ENCODE data around the gene ERCC1. TPM values are rescaled to one million over a fixed set of nuclear protein-coding genes. Genes with fewer than 3 reads are reported as not detected.

ERCC1 gene
- total RNA-seq = 73.5 and 82.0 TPM in 2 replicates

GRCh38 chr19:45423589-45424190 is at the start of gene ERCC1:
ERCC1 (minus strand) TSS chr19:45423917; CDS start chr19:45423374, 543 bp downstream.

GRCh38 chr19:45467456-45468158 is 43.9 kb upstream of the ERCC1 start, which contains the start of gene FOSB:
FOSB (plus strand) TSS chr19:45467996; CDS start chr19:45468587, 591 bp downstream.

GRCh38 chr19:45406226-45407090 is 17.3 kb downstream of the ERCC1 start, which contains the start of gene POLR1G:
POLR1G (plus strand) TSS chr19:45406644; CDS start chr19:45406697, 53 bp downstream.

GRCh38 chr19:45404557-45405434 is 18.9 kb downstream of the ERCC1 start, which contains the start of gene PPP1R13L:
PPP1R13L (minus strand) TSS chr19:45405069; CDS start chr19:45398318, 6,751 bp downstream.

GRCh38 chr19:45370410-45371204 is 53.1 kb downstream of the ERCC1 start, which contains the start of gene ERCC2:
ERCC2 (minus strand) TSS chr19:45370573; CDS start chr19:45370540, 33 bp downstream.

Other genes with a start within 250 kb of the ERCC1 start
- 29.1 and 33.0 TPM in 2 replicates for gene TRAPPC6A, start 245.7 kb downstream of the ERCC1 start, total RNA-seq
- 10.3 and 15.3 TPM in 2 replicates for gene BLOC1S3, start 245.1 kb downstream of the ERCC1 start, total RNA-seq
- gene EXOC3L2, start 178.5 kb downstream of the ERCC1 start, total RNA-seq = 1.0 and 2.0 TPM in 2 replicates
- 23.2 and 36.3 TPM in 2 replicates for gene MARK4, start 172.6 kb downstream of the ERCC1 start, total RNA-seq
- 0.35 and 4.2 TPM in 2 replicates for gene CKM, start 101.0 kb downstream of the ERCC1 start, total RNA-seq
- gene KLC3, start 83.2 kb downstream of the ERCC1 start, total RNA-seq = not detected in 2 replicates
- 15.0 and 24.5 TPM in 2 replicates for gene ERCC2, start 53.3 kb downstream of the ERCC1 start, total RNA-seq
- 4.8 and 7.8 TPM in 2 replicates for gene PPP1R13L, start 18.8 kb downstream of the ERCC1 start, total RNA-seq
- 2.9 and 9.3 TPM in 2 replicates for gene POLR1G, start 17.3 kb downstream of the ERCC1 start, total RNA-seq
- gene FOSB, start 44.1 kb upstream of the ERCC1 start, total RNA-seq = 14.2 and 53.7 TPM in 2 replicates
- gene RTN2, start 73.1 kb upstream of the ERCC1 start, total RNA-seq = 18.8 and 21.1 TPM in 2 replicates
- 1.3 and 2.6 TPM in 2 replicates for gene PPM1N, start 74.5 kb upstream of the ERCC1 start, total RNA-seq
- 55.0 and 120 TPM in 2 replicates for gene VASP, start 83.6 kb upstream of the ERCC1 start, total RNA-seq
- 8.2 and 9.2 TPM in 2 replicates for gene OPA3, start 160.9 kb upstream of the ERCC1 start, total RNA-seq
- gene GPR4, start 178.3 kb upstream of the ERCC1 start, total RNA-seq = 1.5 and 2.0 TPM in 2 replicates
- 12.4 and 18.6 TPM in 2 replicates for gene EML2, start 215.5 kb upstream of the ERCC1 start, total RNA-seq
- 0.12 TPM in 1 of 2 replicates, not detected in the other for gene GIPR, start 244.3 kb upstream of the ERCC1 start, total RNA-seq

All from pericardium fibroblast (primary cell).